ENCODE measurements around the gene CCDC102B.

DNA sequence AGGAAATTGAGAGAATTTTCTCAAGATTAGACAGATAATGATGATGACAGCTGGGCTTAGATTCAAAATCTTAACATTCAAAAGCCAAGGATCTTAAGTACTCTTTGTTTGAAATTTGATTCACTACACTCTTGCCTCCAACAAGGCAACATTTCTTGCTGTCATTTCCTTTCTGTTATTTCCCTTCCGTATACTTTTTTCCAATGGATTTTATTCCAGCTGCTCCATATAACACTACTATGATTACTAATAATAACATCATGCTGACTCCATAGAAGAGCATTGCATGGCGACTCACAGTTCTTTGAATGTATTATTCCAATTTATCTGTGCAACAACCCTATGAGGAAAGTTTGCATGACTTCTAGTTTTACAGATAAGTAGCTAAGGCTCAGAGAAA is 33.9 kb upstream of the CCDC102B start:
- TF ChIP-seq POLR2AphosphoS5 (IDR thresholded peaks at IDR 0.05; ENCODE audit: low read depth, low read length), result no peak
- TF ChIP-seq, protein P1, sequence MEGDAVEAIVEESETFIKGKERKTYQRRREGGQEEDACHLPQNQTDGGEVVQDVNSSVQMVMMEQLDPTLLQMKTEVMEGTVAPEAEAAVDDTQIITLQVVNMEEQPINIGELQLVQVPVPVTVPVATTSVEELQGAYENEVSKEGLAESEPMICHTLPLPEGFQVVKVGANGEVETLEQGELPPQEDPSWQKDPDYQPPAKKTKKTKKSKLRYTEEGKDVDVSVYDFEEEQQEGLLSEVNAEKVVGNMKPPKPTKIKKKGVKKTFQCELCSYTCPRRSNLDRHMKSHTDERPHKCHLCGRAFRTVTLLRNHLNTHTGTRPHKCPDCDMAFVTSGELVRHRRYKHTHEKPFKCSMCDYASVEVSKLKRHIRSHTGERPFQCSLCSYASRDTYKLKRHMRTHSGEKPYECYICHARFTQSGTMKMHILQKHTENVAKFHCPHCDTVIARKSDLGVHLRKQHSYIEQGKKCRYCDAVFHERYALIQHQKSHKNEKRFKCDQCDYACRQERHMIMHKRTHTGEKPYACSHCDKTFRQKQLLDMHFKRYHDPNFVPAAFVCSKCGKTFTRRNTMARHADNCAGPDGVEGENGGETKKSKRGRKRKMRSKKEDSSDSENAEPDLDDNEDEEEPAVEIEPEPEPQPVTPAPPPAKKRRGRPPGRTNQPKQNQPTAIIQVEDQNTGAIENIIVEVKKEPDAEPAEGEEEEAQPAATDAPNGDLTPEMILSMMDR (IDR thresholded peaks at IDR 0.05), result no peak
- TF ChIP-seq, protein P2, sequence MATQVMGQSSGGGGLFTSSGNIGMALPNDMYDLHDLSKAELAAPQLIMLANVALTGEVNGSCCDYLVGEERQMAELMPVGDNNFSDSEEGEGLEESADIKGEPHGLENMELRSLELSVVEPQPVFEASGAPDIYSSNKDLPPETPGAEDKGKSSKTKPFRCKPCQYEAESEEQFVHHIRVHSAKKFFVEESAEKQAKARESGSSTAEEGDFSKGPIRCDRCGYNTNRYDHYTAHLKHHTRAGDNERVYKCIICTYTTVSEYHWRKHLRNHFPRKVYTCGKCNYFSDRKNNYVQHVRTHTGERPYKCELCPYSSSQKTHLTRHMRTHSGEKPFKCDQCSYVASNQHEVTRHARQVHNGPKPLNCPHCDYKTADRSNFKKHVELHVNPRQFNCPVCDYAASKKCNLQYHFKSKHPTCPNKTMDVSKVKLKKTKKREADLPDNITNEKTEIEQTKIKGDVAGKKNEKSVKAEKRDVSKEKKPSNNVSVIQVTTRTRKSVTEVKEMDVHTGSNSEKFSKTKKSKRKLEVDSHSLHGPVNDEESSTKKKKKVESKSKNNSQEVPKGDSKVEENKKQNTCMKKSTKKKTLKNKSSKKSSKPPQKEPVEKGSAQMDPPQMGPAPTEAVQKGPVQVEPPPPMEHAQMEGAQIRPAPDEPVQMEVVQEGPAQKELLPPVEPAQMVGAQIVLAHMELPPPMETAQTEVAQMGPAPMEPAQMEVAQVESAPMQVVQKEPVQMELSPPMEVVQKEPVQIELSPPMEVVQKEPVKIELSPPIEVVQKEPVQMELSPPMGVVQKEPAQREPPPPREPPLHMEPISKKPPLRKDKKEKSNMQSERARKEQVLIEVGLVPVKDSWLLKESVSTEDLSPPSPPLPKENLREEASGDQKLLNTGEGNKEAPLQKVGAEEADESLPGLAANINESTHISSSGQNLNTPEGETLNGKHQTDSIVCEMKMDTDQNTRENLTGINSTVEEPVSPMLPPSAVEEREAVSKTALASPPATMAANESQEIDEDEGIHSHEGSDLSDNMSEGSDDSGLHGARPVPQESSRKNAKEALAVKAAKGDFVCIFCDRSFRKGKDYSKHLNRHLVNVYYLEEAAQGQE (IDR thresholded peaks at IDR 0.05; ENCODE audit: insufficient read depth in 1 of 2, low read depth in 2 of 2, low read length in 1 of 2), result no peak

Measured in Panc1 (cell line).